ENCODE data around the gene CD2BP2. TPM values are rescaled to one million over a fixed set of nuclear protein-coding genes. Genes with fewer than 3 reads are reported as not detected.

CD2BP2 gene
- total RNA-seq, 2 donors from 2014 or later = 44.8 to 76.1 TPM

- no peak for DNase-seq
- no peak for TF ChIP-seq CTCF (IDR thresholded peaks at IDR 0.05)
- Histone ChIP-seq H3K4me1 (peaks cover 10% of the 10 kb centered on the region), H3K9ac (ENCODE audit: low read depth in 2 of 2, low read length in 2 of 2) (peak overlapping the region; percentile 40 to 92), H3K4me3 (peak overlapping the region; percentile 85), H3K36me3 (no peaks in the 10 kb centered on the region), H3K27me3 (no peaks in the 10 kb centered on the region), H3K9me3 (no peaks in the 10 kb centered on the region), H3K27ac (peak overlapping the region; percentile 46)
- intact Hi-C loops (cut with DNase I) = no loop called here
These were observed 39.6 kb upstream of the CD2BP2 start for GRCh38 chr16:30394592-30395154.

GRCh38 chr16:30383521-30383920, 28.4 kb upstream of the CD2BP2 start:
- Histone ChIP-seq H3K4me3 (no peak overlapping the region), H3K36me3 (no peaks in the 10 kb centered on the region), H3K4me1 (no peaks in the 10 kb centered on the region), H3K9ac (ENCODE audit: low read depth in 2 of 2, low read length in 2 of 2) (no peak overlapping the region), H3K9me3 (no peaks in the 10 kb centered on the region), H3K27ac (no peak overlapping the region), H3K27me3 (no peaks in the 10 kb centered on the region)
- DNase-seq = no peak
- intact Hi-C loops (cut with DNase I) = no loop called here
- no peak for TF ChIP-seq CTCF (IDR thresholded peaks at IDR 0.05)

- Histone ChIP-seq H3K9ac (ENCODE audit: low read depth in 2 of 2, low read length in 2 of 2) (peak within 1 kb of the TSS in 1 of 2 donors; percentile 51), H3K27me3 (no peaks in the 10 kb centered on the region), H3K9me3 (no peaks in the 10 kb centered on the region), H3K27ac (peak within 1 kb of the TSS; percentile 20), H3K4me1 (peaks cover under 1% of the 10 kb centered on the region), H3K36me3 (no peaks in the 10 kb centered on the region), H3K4me3 (no peak within 1 kb of the TSS)
- TF ChIP-seq CTCF (IDR thresholded peaks at IDR 0.05) = no peak
- intact Hi-C loops (cut with DNase I) = no loop called here
- no peak for DNase-seq
These were observed 27.2 kb upstream of the CD2BP2 start, which contains the start of gene SEPTIN1 for GRCh38 chr16:30382111-30382881. Gene SEPTIN1 (minus strand): TSS chr16:30382561. CDS start chr16:30382542, 19 bp downstream.

- intact Hi-C loops (cut with DNase I) = no loop called here
- no peak for TF ChIP-seq CTCF (IDR thresholded peaks at IDR 0.05)
- no peaks in the 10 kb centered on the region for H3K36me3 ChIP-seq
- H3K9ac ChIP-seq (ENCODE audit: low read depth in 2 of 2, low read length in 2 of 2) = peak overlapping the region in 1 of 2 donors; percentile 51
- peaks cover 5% of the 10 kb centered on the region for H3K4me1 ChIP-seq
- no peaks in the 10 kb centered on the region for H3K27me3 ChIP-seq
- no peak overlapping the region for H3K4me3 ChIP-seq
- DNase-seq = no peak
- H3K9me3 ChIP-seq = no peaks in the 10 kb centered on the region
- H3K27ac ChIP-seq = peak overlapping the region; percentile 20
These were observed 26.4 kb upstream of the CD2BP2 start for GRCh38 chr16:30381291-30382041.

GRCh38 chr16:30380803-30381208, 25.7 kb upstream of the CD2BP2 start:
- peaks cover 5% of the 10 kb centered on the region for H3K4me1 ChIP-seq
- H3K9ac ChIP-seq (ENCODE audit: low read depth in 2 of 2, low read length in 2 of 2) = no peak overlapping the region
- no peak overlapping the region for H3K27ac ChIP-seq
- no peak for DNase-seq
- intact Hi-C loops (cut with DNase I) = no loop called here
- no peak for TF ChIP-seq CTCF (IDR thresholded peaks at IDR 0.05)
- H3K36me3 ChIP-seq = no peaks in the 10 kb centered on the region
- H3K9me3 ChIP-seq = no peaks in the 10 kb centered on the region
- no peaks in the 10 kb centered on the region for H3K27me3 ChIP-seq
- no peak overlapping the region for H3K4me3 ChIP-seq
